H9 (cell line): ENCODE data around the gene ZMYM3. TPM values are rescaled to one million over a fixed set of nuclear protein-coding genes. Genes with fewer than 3 reads are reported as not detected.

ENCODE experiments used
- DNase-seq: peaks from one replicate; pipeline ENCODE4 v3.0.0-alpha.2; 2017
- H2AFZ ChIP-seq: one replicate; pipeline ENCODE4 v1.6.1; 2013; ENCODE audit warnings: mild to moderate bottlenecking, low read length, control low read depth, moderate library complexity
- H2AK5ac ChIP-seq: 2 replicates; pipeline ENCODE4 v1.6.1; 2013; ENCODE audit warnings: low read length, control low read depth, mixed read lengths; ENCODE audit not compliant: insufficient read length
- H2BK120ac ChIP-seq: one replicate; pipeline ENCODE4 v1.6.1; 2013; ENCODE audit warnings: low read depth, mild to moderate bottlenecking, low read length, control low read depth, inconsistent platforms; ENCODE audit not compliant: poor library complexity, severe bottlenecking
- H2BK12ac ChIP-seq: 2 replicates; pipeline ENCODE4 v1.6.1; 2013; ENCODE audit warnings: low read length, control low read depth, mixed read lengths, low read depth; ENCODE audit not compliant: insufficient read length
- H2BK15ac ChIP-seq: 2 replicates; pipeline ENCODE4 v1.6.1; 2013; ENCODE audit warnings: low read depth, low read length, control low read depth
- H2BK20ac ChIP-seq: one replicate; pipeline ENCODE4 v1.6.1; 2013; ENCODE audit warnings: low read depth, mild to moderate bottlenecking, low read length, control low read depth, inconsistent platforms; ENCODE audit not compliant: poor library complexity, severe bottlenecking
- H2BK5ac ChIP-seq: 2 replicates; pipeline ENCODE4 v1.6.1; 2013; ENCODE audit warnings: low read length, control low read depth, mixed read lengths; ENCODE audit not compliant: insufficient read length
- H3K14ac ChIP-seq: 2 replicates; pipeline ENCODE4 v1.6.1; 2013; ENCODE audit warnings: low read length, control low read depth; ENCODE audit not compliant: insufficient read depth
- H3K18ac ChIP-seq: 2 replicates; pipeline ENCODE4 v1.6.1; 2013; ENCODE audit warnings: low read depth, mild to moderate bottlenecking, mixed read lengths, low read length, control low read depth; ENCODE audit not compliant: insufficient read length
- H3K23ac ChIP-seq: 2 replicates; pipeline ENCODE4 v1.6.1; 2013; ENCODE audit warnings: low read length, control low read depth, mixed read lengths, low read depth; ENCODE audit not compliant: insufficient read length
- H3K23me2 ChIP-seq: 2 replicates; pipeline ENCODE4 v1.6.1; 2013; ENCODE audit warnings: low read depth, mild to moderate bottlenecking, mixed read lengths, low read length, control low read depth; ENCODE audit not compliant: insufficient read length, poor library complexity, severe bottlenecking
- H3K27ac ChIP-seq: 2 replicates; pipeline ENCODE4 v1.5.1; 2013; ENCODE audit warnings: low read length, control low read depth, mixed read lengths, low read depth; ENCODE audit not compliant: insufficient read length
- H3K27me3 ChIP-seq: 2 replicates; pipeline ENCODE4 v1.6.1; 2013; ENCODE audit warnings: low read length, control low read depth, inconsistent platforms; ENCODE audit not compliant: insufficient read depth
- H3K4ac ChIP-seq: 2 replicates; pipeline ENCODE4 v1.6.1; 2013; ENCODE audit warnings: low read depth, mild to moderate bottlenecking, control low read depth, inconsistent platforms, low read length, moderate library complexity
- H3K4me1 ChIP-seq: 2 replicates; pipeline ENCODE4 v1.6.1; 2013; ENCODE audit warnings: low read length, control low read depth, inconsistent platforms; ENCODE audit not compliant: insufficient read depth
- H3K4me2 ChIP-seq: 2 replicates; pipeline ENCODE4 v1.6.1; 2013; ENCODE audit warnings: low read length, control low read depth, mixed read lengths; ENCODE audit not compliant: insufficient read length, insufficient read depth
- H3K56ac ChIP-seq: 2 replicates; pipeline ENCODE4 v1.6.1; 2013; ENCODE audit warnings: low read depth, mild to moderate bottlenecking, mixed read lengths, low read length, control low read depth; ENCODE audit not compliant: insufficient read length
- H3K79me1 ChIP-seq: 2 replicates; pipeline ENCODE4 v1.6.1; 2013; ENCODE audit warnings: low read depth, mild to moderate bottlenecking, moderate library complexity, low read length, control low read depth, inconsistent platforms; ENCODE audit not compliant: insufficient read depth, poor library complexity, severe bottlenecking
- H3K79me2 ChIP-seq: 2 replicates; pipeline ENCODE4 v1.6.1; 2013; ENCODE audit warnings: low read length, control low read depth, inconsistent platforms; ENCODE audit not compliant: insufficient read depth
- H3K9ac ChIP-seq: 2 replicates; pipeline ENCODE4 v1.6.1; 2013; ENCODE audit warnings: low read length, control low read depth, mixed read lengths; ENCODE audit not compliant: insufficient read length; ENCODE audit errors: extremely low read depth
- H3K9me3 ChIP-seq: one replicate; pipeline ENCODE4 v1.6.1; 2013; ENCODE audit warnings: low read depth, low read length, inconsistent platforms; ENCODE audit not compliant: control insufficient read depth
- H3T11ph ChIP-seq: one replicate; pipeline ENCODE4 v1.6.1; 2013; ENCODE audit warnings: mild to moderate bottlenecking, low read length, control low read depth, inconsistent platforms
- H4K20me1 ChIP-seq: one replicate; pipeline ENCODE4 v1.6.1; 2013; ENCODE audit not compliant: control insufficient read depth, insufficient read length, insufficient read depth
- H4K5ac ChIP-seq: 2 replicates; pipeline ENCODE4 v1.6.1; 2013; ENCODE audit warnings: low read depth, mild to moderate bottlenecking, mixed read lengths, low read length, control low read depth; ENCODE audit not compliant: insufficient read length
- H4K8ac ChIP-seq: replicated peaks from 2 replicates; pipeline ENCODE4 v1.6.1; 2013; ENCODE audit warnings: low read length, control low read depth, mixed read lengths, low read depth; ENCODE audit not compliant: insufficient read length
- H4K91ac ChIP-seq: 2 replicates; pipeline ENCODE4 v1.6.1; 2013; ENCODE audit warnings: low read depth, mild to moderate bottlenecking, moderate library complexity, mixed read lengths, low read length, control low read depth; ENCODE audit not compliant: insufficient read length
- H3K27ac Mint-ChIP-seq, 3 experiments: 2 replicates in 2 of 3; 3 replicates in 1 of 3; pipeline ENCODE4 v1.8.0; 2020 to 2021; ENCODE audit warnings: mixed read lengths in 3 of 3, mild to moderate bottlenecking in 1 of 3, moderate library complexity in 1 of 3
- H3K27me3 Mint-ChIP-seq: 2 replicates; pipeline ENCODE4 v1.8.0; 2021; ENCODE audit warnings: low read depth, mild to moderate bottlenecking, moderate library complexity, mixed read lengths
- H3K36me3 Mint-ChIP-seq, 3 experiments: 2 replicates in 2 of 3; 3 replicates in 1 of 3; pipeline ENCODE4 v1.8.0; 2020 to 2021; ENCODE audit warnings: low read depth in 3 of 3, mixed read lengths in 3 of 3; ENCODE audit not compliant: insufficient read depth in 1 of 3
- H3K4me1 Mint-ChIP-seq, 2 experiments: 2 replicates each; pipeline ENCODE4 v1.8.0; 2020; ENCODE audit warnings: mixed read lengths in 2 of 2
- H3K4me3 Mint-ChIP-seq, 2 experiments: 2 replicates in 1 of 2; 3 replicates in 1 of 2; pipeline ENCODE4 v1.8.0; 2020 to 2021; ENCODE audit warnings: mild to moderate bottlenecking in 2 of 2, mixed read lengths in 2 of 2, moderate library complexity in 1 of 2
- H3K9me3 Mint-ChIP-seq, 2 experiments: 2 replicates in 1 of 2; 3 replicates in 1 of 2; pipeline ENCODE4 v1.8.0; 2020; ENCODE audit warnings: mild to moderate bottlenecking in 2 of 2, mixed read lengths in 2 of 2, moderate library complexity in 1 of 2
- WGBS: extraction: QIAGEN DNeasy Blood & Tissue Kit; methylation state at CpG from one replicate; pipeline ENCODE4 v1.1.7; 2013; ENCODE audit warnings: missing lambda C conversion rate, low lambda C conversion rate, mixed read lengths; ENCODE audit not compliant: insufficient read length; ENCODE audit errors: extremely low coverage; 5-methylcytosine and 5-hydroxymethylcytosine counted together
- total RNA-seq: library from RNA; stranded (reverse); gene quantifications from 2 replicates; pipeline ENCODE4 v1.2.1, GENCODE V29; 2021
- TF ChIP-seq, protein P1 (sequence below): fragments of 200-600 bp; sonication (generic); conservative IDR thresholded peaks from 3 replicates; pipeline ENCODE4 v1.8.0; 2021; ENCODE audit warnings: antibody characterized with exemption, mild to moderate bottlenecking

The ZMYM3 gene
- total RNA-seq, 1 experiment from 2014 or later, result 86.5 TPM

DNA sequence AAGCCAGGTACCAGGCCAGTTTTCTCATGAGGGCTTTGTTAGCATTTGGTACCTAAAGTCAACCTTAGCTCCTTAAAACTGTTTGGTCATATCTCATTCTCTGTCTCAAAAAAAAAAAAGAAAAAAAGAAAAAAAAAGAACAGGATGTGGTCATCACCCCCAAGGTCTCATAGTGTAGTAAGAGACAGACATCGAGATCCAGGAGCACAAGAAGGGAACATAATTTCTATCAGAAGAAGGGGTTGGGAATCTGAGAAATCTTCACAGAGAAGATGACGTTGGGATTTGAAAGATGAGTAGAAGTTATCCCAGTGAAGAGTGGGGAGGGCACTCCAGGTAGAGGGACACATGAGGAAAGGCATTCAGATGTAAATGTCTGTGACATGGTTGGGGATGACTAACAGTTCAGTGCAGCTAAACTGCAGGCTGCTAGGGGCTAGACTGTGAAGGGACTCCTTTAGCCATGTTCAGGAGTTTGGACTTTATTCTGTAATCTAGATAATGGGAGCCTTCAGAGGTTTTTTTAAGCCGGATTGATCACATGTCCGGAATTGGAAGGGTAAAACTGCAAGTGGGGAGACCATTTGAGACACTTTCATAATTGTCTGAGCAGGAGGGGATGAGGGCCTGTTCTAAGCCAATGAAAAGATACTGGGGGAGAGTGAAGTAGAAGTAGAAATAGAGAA is 57.8 kb downstream of the ZMYM3 start:
- Histone ChIP-seq H3K14ac (no peak overlapping the region), H2BK15ac (no peak overlapping the region), H2AFZ (no peak overlapping the region), H3K9me3 (peaks cover 24% of the 10 kb centered on the region), H3K4me2 (no peak overlapping the region), H3K79me1 (no peaks in the 10 kb centered on the region), H4K8ac (no peak overlapping the region), H3K27ac (no peak overlapping the region), H3K56ac (no peak overlapping the region), H2BK20ac (no peak overlapping the region), H2AK5ac (no peak overlapping the region), H4K91ac (no peak overlapping the region), H3T11ph (no peak overlapping the region), H3K27me3 (no peaks in the 10 kb centered on the region), H2BK5ac (no peak overlapping the region), H4K5ac (no peak overlapping the region), H3K4me1 (peaks cover 4% of the 10 kb centered on the region; the same call in 1 of the 2 replicates), H4K20me1 (no peaks in the 10 kb centered on the region), H2BK12ac (no peak overlapping the region), H3K4ac (no peak overlapping the region), H3K18ac (no peak overlapping the region), H2BK120ac (no peak overlapping the region), H3K23ac (no peak overlapping the region), H3K9ac (no peak overlapping the region), H3K79me2 (no peaks in the 10 kb centered on the region), H3K23me2 (no peaks in the 10 kb centered on the region)
- Mint-ChIP-seq H3K27ac (peak overlapping the region in 2 of 3 experiments; percentile 22 to 78; a peak in 3 of 7 replicates), H3K4me3 (no peak overlapping the region; a peak in 1 of 5 replicates), H3K36me3 (peaks cover 0 to 4% (median 3%) of the 10 kb centered on the region in 3 experiments; a peak in 4 of 7 replicates), H3K4me1 (peaks cover 22% of the 10 kb centered on the region in 2 experiments), H3K9me3 (peaks cover 51 to 56% of the 10 kb centered on the region in 2 experiments), H3K27me3 (no peaks in the 10 kb centered on the region; the same call in 1 of the 2 replicates)
- peak; percentile 38 for DNase-seq
- TF ChIP-seq, protein P1, sequence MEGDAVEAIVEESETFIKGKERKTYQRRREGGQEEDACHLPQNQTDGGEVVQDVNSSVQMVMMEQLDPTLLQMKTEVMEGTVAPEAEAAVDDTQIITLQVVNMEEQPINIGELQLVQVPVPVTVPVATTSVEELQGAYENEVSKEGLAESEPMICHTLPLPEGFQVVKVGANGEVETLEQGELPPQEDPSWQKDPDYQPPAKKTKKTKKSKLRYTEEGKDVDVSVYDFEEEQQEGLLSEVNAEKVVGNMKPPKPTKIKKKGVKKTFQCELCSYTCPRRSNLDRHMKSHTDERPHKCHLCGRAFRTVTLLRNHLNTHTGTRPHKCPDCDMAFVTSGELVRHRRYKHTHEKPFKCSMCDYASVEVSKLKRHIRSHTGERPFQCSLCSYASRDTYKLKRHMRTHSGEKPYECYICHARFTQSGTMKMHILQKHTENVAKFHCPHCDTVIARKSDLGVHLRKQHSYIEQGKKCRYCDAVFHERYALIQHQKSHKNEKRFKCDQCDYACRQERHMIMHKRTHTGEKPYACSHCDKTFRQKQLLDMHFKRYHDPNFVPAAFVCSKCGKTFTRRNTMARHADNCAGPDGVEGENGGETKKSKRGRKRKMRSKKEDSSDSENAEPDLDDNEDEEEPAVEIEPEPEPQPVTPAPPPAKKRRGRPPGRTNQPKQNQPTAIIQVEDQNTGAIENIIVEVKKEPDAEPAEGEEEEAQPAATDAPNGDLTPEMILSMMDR, result no peak
- WGBS, result no CpG with 5 or more reads among the region's 4 CpGs
